Activated CD8-positive, alpha-beta memory T cell treated with anti-CD3 and anti-CD28 coated beads for 4 hours (primary cell): Measurements from ENCODE around the gene DIS3L.
"Not testable (repeated sequence)": the region's sequence is repeated elsewhere in the genome, so short reads cannot be mapped to it uniquely, and the experiment has no call there.

ENCODE experiments used
- DNase-seq, 2 donors: peaks; one replicate each; pipeline ENCODE4 v3.0.0-alpha.2; 2020; ENCODE audit warnings: low read depth in 2 of 2

DIS3L gene

DNA sequence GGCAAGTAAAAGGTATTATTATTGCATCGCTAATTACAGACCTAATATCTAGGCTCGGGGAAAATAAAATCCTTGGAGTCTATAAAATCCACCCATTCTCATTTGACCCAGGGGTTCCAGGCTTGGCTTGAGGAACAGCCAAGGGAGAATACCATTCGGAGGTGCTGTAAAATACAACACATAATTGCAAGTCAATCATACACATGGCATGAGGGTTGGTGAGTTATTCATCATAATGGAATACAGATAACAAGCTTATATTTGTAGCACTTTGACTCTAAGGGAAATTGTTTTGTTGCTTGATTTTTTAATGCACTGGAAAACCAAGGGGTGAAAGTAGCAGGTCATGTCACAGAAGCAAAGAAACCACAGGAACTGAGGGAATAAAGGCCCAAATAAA, 16.8 kb upstream of the DIS3L start:
- no peak for DNase-seq

DNA sequence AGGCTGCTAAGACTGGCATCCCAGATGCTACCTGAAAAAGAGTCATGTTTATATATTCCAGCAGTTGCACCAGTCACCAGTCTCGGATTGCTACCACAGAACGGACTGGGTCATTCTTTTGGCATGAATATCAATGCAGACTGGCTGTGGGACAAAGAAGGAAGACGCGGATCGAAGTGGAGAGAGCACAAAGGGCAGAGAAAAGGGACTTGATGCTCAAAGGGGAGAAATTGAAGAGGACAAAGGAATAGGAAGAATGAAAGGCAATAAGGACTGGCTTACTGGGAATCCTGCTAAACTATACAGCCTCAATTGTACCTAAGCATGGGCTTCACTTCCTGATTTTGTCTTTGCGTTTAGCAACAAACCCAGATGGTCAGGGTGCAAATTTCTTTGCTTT, 15.3 kb upstream of the DIS3L start:
- DNase-seq: no peak

DNA sequence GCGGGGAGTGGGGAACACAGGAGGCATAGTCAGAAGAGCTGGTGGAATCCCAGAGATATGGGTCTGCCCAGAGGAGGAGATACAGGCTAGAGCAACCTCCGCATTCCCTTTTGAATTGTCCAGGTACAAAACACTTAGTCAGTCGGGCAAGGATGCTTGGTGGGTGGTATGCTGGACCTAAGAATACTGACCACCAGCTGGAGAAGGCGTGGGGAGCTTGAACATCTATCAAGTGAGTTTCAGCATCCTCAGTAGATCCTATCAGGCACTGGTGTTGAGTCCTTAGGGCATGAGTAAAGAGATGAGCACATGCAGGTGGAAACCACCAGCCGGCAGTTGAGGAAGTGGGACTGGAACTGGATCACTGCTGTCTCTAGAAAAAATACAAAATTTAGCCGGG, 14.7 kb upstream of the DIS3L start:
- DNase-seq: no peak

DNA sequence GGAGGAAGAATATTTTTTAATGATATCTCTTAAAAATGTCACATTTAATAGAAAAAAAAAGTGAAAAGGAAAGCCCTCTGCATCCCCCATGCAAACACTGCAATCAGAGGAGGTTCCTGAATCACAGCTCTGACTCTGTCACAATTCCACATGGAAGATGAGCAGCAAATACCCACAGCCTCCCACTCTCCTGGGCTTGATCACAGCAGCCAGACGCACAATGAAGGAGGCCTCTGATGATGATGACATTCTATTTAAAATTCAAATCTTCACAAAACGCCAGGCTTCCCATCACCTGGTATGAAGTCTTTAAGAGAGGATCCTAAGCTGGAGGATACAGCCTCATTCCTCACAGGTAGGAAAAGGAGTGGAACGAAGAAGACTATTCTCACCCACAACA, 9.1 kb upstream of the DIS3L start:
- DNase-seq: no peak

DNA sequence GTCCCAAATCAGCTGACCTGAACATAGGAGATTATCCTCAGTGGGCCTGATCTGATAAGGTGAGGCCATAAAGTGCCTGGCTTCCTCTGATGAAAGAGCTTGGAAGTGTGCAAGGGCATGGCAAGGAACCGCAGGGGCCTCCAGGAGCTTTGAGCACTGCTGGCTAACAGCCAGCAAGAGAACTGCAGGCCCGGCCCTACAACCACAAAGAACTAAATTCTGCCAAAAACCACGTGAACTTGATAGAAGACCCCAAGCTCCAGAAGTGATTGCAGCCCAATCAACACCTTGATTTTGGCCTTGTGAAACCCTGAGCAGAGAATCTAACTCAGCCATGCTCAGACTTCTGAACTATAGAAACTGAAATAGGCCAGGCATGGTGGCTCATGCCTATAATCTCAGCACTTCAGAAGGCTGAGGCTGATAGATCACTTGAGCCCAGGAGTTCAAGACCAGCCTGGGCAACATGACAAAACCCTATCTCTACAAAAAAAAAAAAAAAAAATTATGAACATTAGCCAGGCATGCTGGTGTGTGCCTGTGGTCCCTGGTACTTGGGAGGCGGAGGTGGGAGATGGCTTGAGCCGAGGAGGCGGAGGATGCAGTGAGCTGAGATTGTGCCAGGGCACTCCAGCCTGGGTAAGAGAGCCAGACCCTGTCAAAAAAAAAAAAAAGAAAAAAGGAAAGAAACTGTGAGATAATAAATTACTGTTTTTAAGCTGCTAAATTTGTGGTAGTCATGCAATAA, 7.7 kb upstream of the DIS3L start:
- no peak for DNase-seq

DNA sequence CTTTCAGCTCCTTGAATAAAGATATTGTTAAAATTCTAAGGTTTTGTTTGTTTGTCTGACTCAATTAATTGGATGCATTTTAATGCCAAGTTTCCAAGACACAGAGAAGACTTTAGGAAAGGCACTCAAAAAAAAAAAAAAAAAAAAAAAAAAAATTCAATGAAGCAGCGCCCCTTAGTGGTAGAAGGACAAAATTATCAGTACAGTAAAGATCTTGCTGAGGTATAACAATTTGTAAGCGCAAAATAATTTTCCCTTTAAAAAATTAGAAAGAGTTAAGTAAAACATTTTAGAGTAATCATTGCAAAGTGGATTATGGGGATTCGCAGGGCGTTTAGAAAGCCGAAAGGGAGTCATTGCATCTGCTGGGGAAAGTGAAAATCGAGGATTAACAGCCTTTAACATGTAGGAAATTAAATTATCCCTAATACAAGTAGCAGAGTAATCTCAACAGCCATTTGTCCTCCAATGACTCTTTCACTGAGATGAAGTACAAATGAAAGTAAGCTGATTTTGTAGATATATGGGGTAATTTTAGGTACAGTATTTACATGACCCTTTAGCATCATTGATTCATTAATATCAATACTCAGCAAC, 5.8 kb upstream of the DIS3L start:
- no peak for DNase-seq

DNA sequence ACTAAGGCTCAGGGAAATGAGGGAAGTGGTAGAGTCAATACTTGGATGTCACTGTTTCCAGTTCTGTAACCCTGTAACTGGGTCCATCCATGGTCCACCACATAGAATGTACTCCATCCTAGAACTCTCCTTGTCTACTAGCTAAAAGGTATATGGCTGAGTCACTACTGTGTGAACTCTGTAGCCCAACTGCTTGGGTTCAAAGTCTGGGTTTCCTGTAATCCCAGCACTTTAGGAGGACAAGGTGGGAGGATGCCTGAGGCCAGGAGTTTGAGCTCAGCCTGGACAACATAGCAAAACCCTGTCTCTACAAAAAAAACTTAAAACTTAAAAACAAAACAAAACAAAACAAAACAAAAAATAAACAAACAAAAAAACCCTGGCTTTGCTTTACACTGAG, 5.3 kb upstream of the DIS3L start:
- DNase-seq: no peak

DNA sequence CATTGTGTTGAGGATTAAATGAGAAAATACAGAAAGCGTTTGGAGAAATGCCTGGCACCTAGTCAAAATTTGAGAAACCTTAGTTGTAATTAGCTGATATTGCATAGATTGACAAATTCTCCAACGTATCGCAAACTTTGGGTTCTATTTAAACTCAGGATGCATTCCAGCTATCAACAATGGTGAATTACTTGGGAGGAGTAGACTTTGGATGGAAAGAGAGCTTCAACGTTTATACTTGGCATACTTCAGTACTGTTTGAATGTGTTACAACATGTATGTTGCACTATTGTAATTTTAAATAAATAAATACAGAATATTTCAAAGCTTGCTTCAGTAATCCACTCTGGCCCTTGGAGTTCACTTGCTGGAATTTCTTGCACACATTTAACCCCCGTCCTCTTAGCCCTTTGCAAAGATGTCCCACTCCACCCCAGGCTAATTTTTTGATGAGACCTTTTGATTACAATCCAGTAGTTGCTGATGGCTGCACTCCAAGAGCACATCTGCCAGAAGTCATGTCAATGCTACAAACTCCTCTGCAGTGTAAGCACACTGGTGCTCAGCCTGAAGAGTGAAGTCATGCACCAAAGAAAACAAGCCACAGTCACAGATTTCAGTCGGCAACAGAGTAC, 4.7 kb upstream of the DIS3L start:
- no peak for DNase-seq

DNA sequence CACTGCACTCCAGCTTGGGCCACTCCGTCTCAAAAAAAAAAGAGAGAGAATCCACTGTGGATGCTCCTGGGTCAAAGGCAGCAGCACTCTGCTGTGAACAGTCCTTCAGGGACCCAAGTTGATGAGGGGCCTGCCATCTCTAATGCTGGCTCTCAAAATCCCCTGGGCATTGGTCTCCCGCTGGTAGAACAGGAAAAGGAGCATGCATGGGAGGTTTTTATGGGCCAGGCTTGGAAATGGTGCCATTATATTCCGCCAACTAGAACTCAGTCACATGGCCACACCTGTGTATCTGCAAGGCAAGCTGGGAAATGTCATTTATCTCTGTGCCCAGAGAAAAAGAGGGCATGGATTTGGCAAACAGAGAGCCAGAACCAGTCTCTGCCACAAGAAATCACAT, 3.4 kb upstream of the DIS3L start:
- no peak for DNase-seq

DNA sequence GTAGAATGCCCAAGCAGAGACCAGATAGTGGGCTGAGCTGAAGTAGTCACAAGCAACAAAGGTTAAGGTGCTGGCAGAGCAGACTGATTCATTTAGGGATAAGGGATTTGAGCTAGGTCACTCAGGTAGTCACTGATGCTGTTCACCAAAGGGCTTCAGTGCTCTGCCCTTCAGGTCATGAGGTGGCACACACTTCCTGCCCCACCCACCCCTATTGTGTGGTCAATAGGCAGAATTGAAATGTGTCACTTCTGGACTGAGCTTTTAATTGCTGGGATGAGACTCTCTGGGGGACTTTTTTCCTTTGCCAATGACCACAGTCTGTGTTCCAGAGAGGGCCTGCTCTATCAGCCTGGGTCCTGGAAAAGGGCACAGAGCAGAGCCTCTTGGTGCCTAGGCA, 2.9 kb upstream of the DIS3L start:
- no peak for DNase-seq

DNA sequence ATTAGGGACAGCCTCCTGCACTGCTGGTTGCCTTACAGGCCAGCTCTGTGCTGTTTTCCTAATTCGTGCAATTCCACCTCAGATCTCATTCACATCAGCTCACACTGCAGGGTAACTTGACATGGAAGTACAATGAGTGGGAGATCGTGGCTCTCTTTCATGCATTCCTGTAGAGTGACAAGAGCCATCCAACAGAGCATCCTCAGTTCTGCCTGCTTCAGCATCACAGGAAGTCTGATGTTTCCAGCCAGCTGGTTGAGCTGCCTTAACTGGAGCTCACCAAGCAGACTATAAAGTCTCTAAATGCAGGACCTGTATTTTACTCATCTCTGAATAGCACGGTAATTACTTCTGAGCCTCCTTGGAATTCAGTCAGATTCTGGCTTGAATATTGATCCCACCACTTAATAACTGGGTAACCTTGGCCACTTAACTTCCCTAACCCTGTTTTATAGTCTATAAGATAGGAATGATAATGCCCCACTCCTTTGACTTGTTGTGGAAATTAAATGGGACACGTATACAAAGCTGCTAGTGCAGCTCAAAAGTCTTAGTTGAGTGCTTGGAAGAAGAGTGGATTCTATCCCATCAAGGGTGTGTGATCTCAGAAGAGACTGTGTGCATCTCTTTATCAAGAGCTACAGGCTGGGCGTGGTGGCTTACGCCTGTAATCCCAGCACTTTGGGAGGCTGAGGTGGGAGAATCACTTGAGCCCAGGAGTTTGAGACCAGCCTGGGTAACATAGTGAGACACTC, 1.4 kb upstream of the DIS3L start:
- DNase-seq: no peak

DNA sequence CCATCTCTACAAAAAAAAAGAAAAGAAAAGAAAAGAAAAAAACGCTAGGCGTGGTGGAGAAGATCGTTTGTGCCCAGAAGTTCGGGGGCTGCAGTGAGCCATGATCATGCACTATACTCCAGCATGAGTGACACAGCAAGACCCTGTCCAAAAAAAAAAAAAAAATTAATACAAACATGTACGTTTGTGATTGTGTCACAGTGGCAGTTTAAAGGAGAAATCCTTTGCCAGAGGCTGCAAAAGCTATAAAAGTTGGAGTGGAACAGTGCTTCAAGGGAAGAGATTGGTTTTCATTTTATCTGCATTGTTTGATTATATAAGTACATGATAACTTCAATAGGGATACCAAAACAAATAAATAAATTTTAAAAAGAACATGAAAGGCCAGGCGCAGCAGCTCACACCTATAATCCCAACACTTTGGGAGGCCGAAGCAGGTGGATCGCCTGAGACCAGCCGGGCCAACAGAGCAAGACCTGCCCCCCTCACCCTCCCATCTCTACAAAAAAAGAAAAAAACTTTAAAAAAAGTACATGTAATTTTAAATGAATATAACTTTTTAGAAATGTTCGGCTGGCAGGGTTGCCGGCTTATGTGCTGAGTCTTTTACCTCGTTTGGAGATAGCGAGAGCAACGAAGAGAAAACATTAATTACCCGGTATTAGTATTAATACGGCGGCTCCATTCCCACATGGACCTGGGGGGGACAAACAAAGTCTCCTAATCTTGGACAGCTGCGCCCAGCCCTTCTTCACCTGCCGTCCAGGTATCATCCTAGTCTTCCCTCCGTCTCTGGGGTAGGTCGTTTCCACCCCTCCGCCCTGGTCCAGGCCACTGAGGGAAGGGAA, 573 bp upstream of the DIS3L start:
- no peak for DNase-seq

DNA sequence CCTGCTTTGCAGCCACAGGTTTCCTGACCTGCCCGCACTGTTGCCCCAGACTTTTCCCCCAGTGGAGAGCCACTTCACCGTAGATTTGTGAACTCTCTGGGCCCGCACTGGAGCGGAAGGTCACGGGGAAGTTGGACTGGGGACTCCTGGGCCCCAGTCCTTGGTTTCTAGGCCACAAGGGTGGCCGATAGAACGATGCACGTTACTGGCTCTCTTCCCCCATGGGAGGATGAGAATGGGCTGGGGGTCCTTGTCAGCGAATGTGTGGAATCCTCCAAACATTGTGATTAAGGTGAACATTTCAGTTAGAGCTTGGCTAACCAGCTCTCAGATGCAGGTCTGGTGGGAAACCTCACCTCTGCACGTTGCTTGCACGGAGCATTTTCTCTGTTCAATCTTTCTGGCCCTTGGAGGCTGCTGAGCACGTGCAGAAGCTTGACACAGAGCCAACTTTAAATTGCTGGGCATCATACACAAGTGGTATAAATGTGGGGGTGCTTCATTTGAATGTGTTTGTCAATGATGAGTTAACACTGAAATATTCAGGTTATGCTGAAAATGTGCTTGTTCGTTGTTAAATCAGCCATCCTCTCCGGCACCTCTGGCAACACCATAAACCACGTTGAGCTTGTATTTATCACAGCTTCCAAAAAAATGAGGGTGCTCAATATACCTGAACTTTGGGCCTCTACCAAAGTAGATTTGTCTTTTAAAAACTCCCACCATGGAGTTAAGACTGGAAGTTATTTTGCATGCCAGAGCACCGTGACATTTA, 976 bp downstream of the DIS3L start:
- no peak for DNase-seq

DNA sequence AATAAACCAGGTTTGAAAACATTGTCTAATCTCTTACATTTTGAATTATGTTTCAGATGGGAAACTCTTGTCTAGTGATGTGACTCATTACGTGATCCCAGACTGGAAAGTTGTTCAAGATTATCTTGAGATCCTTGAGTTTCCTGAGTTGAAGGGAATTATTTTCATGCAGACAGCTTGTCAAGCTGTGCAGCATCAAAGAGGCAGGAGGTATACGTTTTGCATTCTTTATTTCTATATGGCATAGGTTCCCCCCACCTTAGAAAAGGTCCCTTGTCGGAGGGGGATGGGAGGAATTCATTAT, 1.5 kb downstream of the DIS3L start:
- no peak for DNase-seq

DNA sequence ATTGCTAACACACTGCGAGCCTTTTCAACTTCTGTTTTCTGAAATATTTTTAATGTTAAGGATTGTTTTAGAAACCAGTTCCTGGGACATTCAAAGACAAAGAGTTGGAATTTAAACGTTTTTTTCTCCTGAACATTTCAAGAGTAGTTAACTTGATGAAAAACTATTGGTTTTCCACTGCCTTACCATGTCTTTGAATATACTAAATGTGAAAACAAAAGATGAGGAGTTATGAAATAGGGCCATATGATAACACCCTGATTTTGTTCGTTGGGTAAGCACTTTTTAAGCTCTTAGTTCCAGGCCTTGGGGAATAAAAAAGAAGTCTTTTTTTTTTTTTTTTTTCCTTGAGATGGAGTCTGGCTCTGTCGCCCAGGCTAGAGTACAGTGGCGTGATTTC, 2.8 kb downstream of the DIS3L start:
- DNase-seq: no peak

DNA sequence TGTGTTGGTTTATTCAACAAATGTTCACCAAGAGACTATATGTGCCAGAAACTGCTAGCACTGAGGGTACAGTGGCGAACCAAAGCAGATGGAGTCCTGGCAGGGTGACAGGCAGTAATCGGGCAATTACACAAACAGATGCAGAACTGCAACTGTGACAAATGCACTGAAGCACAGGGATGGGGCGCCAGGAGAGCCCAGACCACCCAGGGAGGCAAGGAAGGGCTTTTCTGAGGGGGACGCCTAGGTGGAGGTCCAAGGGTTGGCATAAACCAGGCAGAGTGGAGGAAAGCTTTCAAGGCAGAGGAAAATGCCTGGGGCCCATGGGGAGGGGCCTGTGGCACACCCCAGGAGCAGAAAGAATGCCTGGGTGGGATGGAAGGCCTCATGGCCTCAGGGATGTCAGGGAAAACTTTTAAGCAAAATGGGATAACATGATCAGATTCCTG, 5.5 kb downstream of the DIS3L start:
- DNase-seq: no peak

DNA sequence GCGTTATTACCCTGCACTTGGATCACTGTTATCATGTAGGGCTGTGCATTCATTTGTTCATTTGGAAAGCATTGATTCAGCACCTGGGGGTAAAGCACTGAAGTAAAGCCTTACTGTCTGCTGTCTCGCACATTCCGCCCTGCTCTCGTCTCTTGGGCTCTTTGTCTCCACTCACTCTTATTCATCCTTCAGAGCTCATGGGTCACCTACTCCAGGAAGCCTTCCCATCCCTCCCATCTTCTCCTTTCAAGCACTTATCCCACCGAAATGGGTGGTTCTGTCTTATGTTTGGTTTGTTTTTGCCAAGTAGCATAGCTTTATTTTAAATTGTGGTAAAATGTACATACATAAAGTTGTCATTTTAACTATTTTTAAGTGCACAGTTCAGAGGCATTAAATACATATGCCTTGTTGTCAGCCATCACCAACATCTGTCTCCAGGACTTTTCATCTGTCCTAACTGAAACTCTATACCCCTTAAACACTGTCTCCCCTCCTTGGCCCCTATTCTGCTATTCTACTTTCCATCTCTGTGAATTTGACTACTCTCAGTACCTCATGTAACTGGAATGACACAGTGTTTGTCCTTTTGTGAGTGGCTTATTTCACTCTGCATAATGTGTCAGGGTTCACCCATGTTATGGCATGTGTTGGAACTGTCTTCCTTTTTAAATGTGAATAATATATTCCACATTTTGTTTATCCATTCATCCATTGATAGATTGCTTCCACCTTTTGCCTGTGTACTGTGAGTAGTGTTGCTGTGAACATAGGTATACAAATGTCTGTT, 9.3 kb downstream of the DIS3L start:
- DNase-seq: no peak

DNA sequence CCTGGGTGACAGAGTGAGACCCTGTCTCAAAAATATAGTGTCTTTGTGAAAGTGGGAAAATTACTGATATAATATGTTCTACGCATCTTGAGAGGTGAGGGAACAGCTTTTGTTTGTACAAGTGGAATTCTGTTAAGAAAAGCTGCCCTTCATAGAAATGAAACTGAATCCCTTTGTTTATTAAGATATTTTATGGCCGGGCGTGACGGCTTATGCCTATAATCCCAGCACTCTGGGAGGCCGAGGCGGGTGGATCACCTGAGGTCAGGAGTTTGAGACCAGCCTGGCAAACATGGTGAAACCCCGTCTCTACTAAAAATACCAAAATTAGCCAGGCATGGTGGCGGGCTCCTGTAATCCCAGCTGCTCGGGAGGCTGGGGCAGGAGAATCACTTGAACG, 11.1 kb downstream of the DIS3L start:
- DNase-seq: not testable (repeated sequence)

DNA sequence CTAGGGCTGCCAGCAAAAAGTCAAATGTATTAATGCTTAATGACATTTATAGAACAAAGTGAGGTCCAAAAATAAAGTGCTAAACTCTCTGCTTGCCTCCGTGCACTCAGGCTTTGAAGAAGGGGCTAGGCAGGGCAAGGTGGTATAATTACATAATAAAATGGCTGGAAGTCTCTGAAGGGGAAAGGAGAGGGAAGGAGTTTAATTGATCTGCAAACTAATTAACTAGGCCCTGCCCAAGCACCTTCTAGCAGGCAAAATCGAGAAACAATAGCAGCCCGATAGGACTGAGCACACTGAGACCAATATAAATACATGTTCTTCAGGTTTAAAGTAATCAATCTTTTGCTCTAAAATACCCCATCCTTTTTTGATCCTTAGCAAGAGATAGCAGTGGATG, 13.0 kb downstream of the DIS3L start:
- no peak for DNase-seq

DNA sequence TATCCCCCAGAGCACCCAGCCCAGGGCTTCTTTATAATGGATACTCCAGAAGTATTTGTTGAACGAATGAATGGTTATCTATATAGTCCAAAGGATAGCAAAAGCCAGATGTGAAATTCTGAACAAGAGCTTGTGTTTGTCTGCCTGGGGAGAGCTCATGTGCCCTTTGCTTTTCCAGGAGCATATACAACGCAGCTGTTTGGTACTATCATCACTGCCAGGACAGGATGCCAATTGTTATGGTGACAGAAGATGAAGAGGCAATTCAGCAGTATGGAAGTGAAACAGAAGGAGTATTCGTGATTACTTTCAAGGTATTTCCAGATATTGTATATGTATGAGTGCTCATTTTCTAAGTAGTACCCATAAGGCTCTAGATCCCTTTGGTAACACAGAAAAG, 15.2 kb downstream of the DIS3L start:
- DNase-seq: no peak
